PC-9 (cell line): ENCODE results near the gene LPAR2. TPM values are rescaled to one million over a fixed set of nuclear protein-coding genes. Genes with fewer than 3 reads are reported as not detected.

Experiments
- BruUV-seq: library from RNA; stranded (reverse); fragments of 400-500 nt; replicated peaks from 2 replicates; lab custom pipeline; 2021; lab: Mats Ljungman, UMichigan
- CTCF ChIA-PET: fragments of 300-600 bp; sonication (Branson Sonifier 250); formaldehyde crosslinking; loops from one replicate; lab custom pipeline; 2022; ENCODE audit warnings: antibody characterized with exemption; lab: Charles Lee
- POLR2A ChIA-PET: fragments of 300-600 bp; sonication (Branson Sonifier 250); formaldehyde crosslinking; loops from one replicate; lab custom pipeline; 2022; ENCODE audit warnings: antibody characterized with exemption; ENCODE audit not compliant: unreplicated experiment; lab: Charles Lee
- DNase-seq, 2 experiments: peaks; one replicate each; pipeline versions ENCODE4 v3.0.0 to v3.0.0-alpha.2; 2015 to 2022; ENCODE audit warnings: mixed read lengths in 1 of 2
- H2AFZ ChIP-seq: fragments of 200-600 bp; sonication (generic); 2 replicates; pipeline ENCODE4 v1.8.1; 2017; ENCODE audit warnings: antibody characterized with exemption
- H3F3A ChIP-seq: fragments of 200-600 bp; sonication (generic); 2 replicates; pipeline ENCODE4 v1.8.1; 2017; ENCODE audit warnings: antibody characterized with exemption, mild to moderate bottlenecking, low read depth; ENCODE audit not compliant: insufficient read depth
- H3K27ac ChIP-seq: fragments of 200-600 bp; sonication (generic); 2 replicates; pipeline ENCODE4 v1.6.1; 2016; ENCODE audit warnings: mixed run types
- H3K27me3 ChIP-seq: fragments of 200-600 bp; sonication (generic); 2 replicates; pipeline ENCODE4 v1.6.1; 2016; ENCODE audit warnings: low read depth, mixed run types; ENCODE audit not compliant: insufficient read depth
- H3K36me3 ChIP-seq: fragments of 200-600 bp; sonication (generic); 2 replicates; pipeline ENCODE4 v1.6.1; 2016; ENCODE audit warnings: low read depth, mixed run types
- H3K4me1 ChIP-seq: fragments of 200-600 bp; sonication (generic); replicated peaks from 2 replicates; pipeline ENCODE4 v1.6.1; 2016; ENCODE audit warnings: mixed run types; ENCODE audit not compliant: insufficient read depth
- H3K4me2 ChIP-seq: fragments of 200-600 bp; sonication (generic); 2 replicates; pipeline ENCODE4 v1.6.1; 2017; ENCODE audit warnings: mixed run types
- H3K4me3 ChIP-seq: fragments of 200-600 bp; sonication (generic); 2 replicates; pipeline ENCODE4 v1.6.1; 2016; ENCODE audit warnings: mixed run types
- H3K79me2 ChIP-seq: fragments of 200-600 bp; sonication (generic); 2 replicates; pipeline ENCODE4 v1.6.1; 2017; ENCODE audit warnings: low read depth, mixed run types
- H3K9me2 ChIP-seq: fragments of 200-600 bp; sonication (generic); 2 replicates; pipeline ENCODE4 v1.8.1; 2017; ENCODE audit warnings: mild to moderate bottlenecking; ENCODE audit not compliant: insufficient read depth
- H3K9me3 ChIP-seq: fragments of 200-600 bp; sonication (generic); 2 replicates; pipeline ENCODE4 v1.8.1; 2016; ENCODE audit warnings: low read depth; ENCODE audit not compliant: insufficient read depth
- H4K20me1 ChIP-seq: fragments of 200-600 bp; sonication (generic); 2 replicates; pipeline ENCODE4 v1.8.1; 2017; ENCODE audit not compliant: insufficient read depth
- CTCF ChIP-seq: fragments of 200-600 bp; sonication (generic); conservative IDR thresholded peaks from 2 replicates; pipeline ENCODE4 v1.6.1; 2017; ENCODE audit warnings: mixed run types, antibody characterized with exemption, mild to moderate bottlenecking, moderate library complexity
- EZH2 ChIP-seq: fragments of 200-600 bp; sonication (generic); IDR thresholded peaks from 2 replicates; pipeline ENCODE4 v1.8.0; 2017; ENCODE audit warnings: antibody characterized with exemption, low read depth
- intact Hi-C: fragments of 100-400 bp; cut with micrococcal nuclease; formaldehyde crosslinking; loops from one replicate; pipeline ENCODE4 v1.10.0; 2022; ENCODE audit not compliant: unreplicated experiment
- total RNA-seq: library from RNA; stranded (reverse); gene quantifications from 2 replicates; pipeline ENCODE4 v1.2.3, GENCODE V29; 2021

Gene LPAR2
- total RNA-seq, 1 experiment from 2014 or later = 29.2 TPM

GRCh38 chr19:19655051-19655594, 27.1 kb upstream of the LPAR2 start:
- Histone ChIP-seq H2AFZ (no peak overlapping the region), H3K9me2 (no peaks in the 10 kb centered on the region), H3K79me2 (peaks cover 7% of the 10 kb centered on the region; the same call in 1 of the 2 replicates), H3K4me1 (no peaks in the 10 kb centered on the region), H3K4me2 (no peak overlapping the region), H3K27ac (no peak overlapping the region), H3K27me3 (no peaks in the 10 kb centered on the region), H3K36me3 (peaks cover 28% of the 10 kb centered on the region; the same call in 1 of the 2 replicates), H3K9me3 (no peaks in the 10 kb centered on the region), H3K4me3 (no peak overlapping the region), H4K20me1 (peaks cover 4% of the 10 kb centered on the region; the same call in 1 of the 2 replicates), H3F3A (no peaks in the 10 kb centered on the region)
- POLR2A ChIA-PET = no interaction called here
- no TSS peak for BruUV-seq
- CTCF ChIA-PET = no interaction called here
- TF ChIP-seq CTCF = no peak
- no peak for TF ChIP-seq EZH2
- intact Hi-C loops = no loop called here
- DNase-seq = no peak

DNA sequence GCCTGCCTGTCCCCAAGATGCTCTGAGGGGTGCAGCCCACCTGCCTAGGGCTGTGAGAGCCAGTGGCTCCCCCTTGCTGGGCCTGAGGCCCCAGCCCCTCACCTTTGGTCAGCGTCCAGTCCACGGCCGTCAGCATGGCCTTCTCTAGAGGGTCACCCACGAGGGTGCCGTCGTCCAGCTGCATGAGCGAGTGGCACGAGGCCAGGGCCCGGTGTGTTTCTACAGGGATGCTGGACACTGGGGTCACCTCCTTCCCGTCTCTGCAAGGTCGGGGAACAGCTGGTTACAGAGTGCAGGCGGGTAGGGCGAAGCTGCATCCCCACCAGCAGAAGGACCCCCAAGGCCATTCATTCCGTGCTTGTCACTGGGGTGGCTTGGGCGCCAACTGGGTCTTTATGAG, 26.4 kb upstream of the LPAR2 start:
- H3K27ac ChIP-seq = no peak overlapping the region
- H3K4me3 ChIP-seq = no peak overlapping the region
- ChIA-PET CTCF (no interaction called here), POLR2A (interaction anchor here (0.6 kb wide), 1 partner anchor 560 kb away, joined by 7 read pairs; no protein-coding TSS in a partner anchor)
- intact Hi-C loops = no loop called here
- no peaks in the 10 kb centered on the region for H3K9me3 ChIP-seq
- DNase-seq = no peak
- no peaks in the 10 kb centered on the region for H3K9me2 ChIP-seq
- no peaks in the 10 kb centered on the region for H4K20me1 ChIP-seq
- no peaks in the 10 kb centered on the region for H3K27me3 ChIP-seq
- peaks cover 29% of the 10 kb centered on the region; the same call in 1 of the 2 replicates for H3K36me3 ChIP-seq
- H2AFZ ChIP-seq = no peak overlapping the region
- no TSS peak for BruUV-seq
- no peak overlapping the region for H3K4me2 ChIP-seq
- no peak for TF ChIP-seq EZH2
- no peak for TF ChIP-seq CTCF
- H3F3A ChIP-seq = no peaks in the 10 kb centered on the region
- 0 out of 2 replicates have a peak, but pooled peaks cover under 1% of the 10 kb centered on the region for H3K79me2 ChIP-seq
- no peaks in the 10 kb centered on the region for H3K4me1 ChIP-seq

- H3K4me1 ChIP-seq = no peaks in the 10 kb centered on the region
- no peak for DNase-seq
- H3K27me3 ChIP-seq = no peaks in the 10 kb centered on the region
- BruUV-seq = no TSS peak
- H3K79me2 ChIP-seq = no peaks in the 10 kb centered on the region
- H3K4me2 ChIP-seq = no peak overlapping the region
- ChIA-PET CTCF (no interaction called here), POLR2A (no interaction called here)
- no peak overlapping the region for H3K4me3 ChIP-seq
- no peak overlapping the region for H2AFZ ChIP-seq
- no peaks in the 10 kb centered on the region for H3K9me3 ChIP-seq
- H4K20me1 ChIP-seq = no peaks in the 10 kb centered on the region
- intact Hi-C loops = no loop called here
- TF ChIP-seq CTCF (no peak), EZH2 (no peak)
- H3K27ac ChIP-seq = no peak overlapping the region
- no peaks in the 10 kb centered on the region for H3F3A ChIP-seq
- H3K36me3 ChIP-seq = peaks cover 28% of the 10 kb centered on the region; the same call in 1 of the 2 replicates
- H3K9me2 ChIP-seq = no peaks in the 10 kb centered on the region
These were observed 25.7 kb upstream of the LPAR2 start for GRCh38 chr19:19653597-19654147.
